ENCODE data around the gene TAS2R60.
"Not testable (repeated sequence)": the region's sequence is repeated elsewhere in the genome, so short reads cannot be mapped to it uniquely, and the experiment has no call there.

TAS2R60 gene

GRCh38 chr7:143411976-143412708 lies 31.1 kb upstream of the TAS2R60 start:
- DNase-seq (ENCODE audit: low read depth): no peak

- DNase-seq (ENCODE audit: low read depth): no peak
Observed at GRCh38 chr7:143413123-143413522, 30.1 kb upstream of the TAS2R60 start.

- not testable (repeated sequence) for DNase-seq (ENCODE audit: low read depth)
Observed at GRCh38 chr7:143415209-143415608, 28.0 kb upstream of the TAS2R60 start.

- no peak for DNase-seq (ENCODE audit: low read depth)
Observed at GRCh38 chr7:143415742-143416397, 27.4 kb upstream of the TAS2R60 start.

GRCh38 chr7:143416565-143417149 lies 26.6 kb upstream of the TAS2R60 start:
- no peak for DNase-seq (ENCODE audit: low read depth)

- DNase-seq (ENCODE audit: low read depth): no peak
Observed at GRCh38 chr7:143417734-143418383, 25.4 kb upstream of the TAS2R60 start.

GRCh38 chr7:143418681-143419458 lies 24.4 kb upstream of the TAS2R60 start:
- DNase-seq (ENCODE audit: low read depth): no peak

GRCh38 chr7:143419880-143420279 lies 23.4 kb upstream of the TAS2R60 start:
- DNase-seq (ENCODE audit: low read depth): no peak

GRCh38 chr7:143420624-143421023 lies 22.6 kb upstream of the TAS2R60 start:
- not testable (repeated sequence) for DNase-seq (ENCODE audit: low read depth)

- no peak for DNase-seq (ENCODE audit: low read depth)
Observed at GRCh38 chr7:143422033-143422432, 21.2 kb upstream of the TAS2R60 start.

- DNase-seq (ENCODE audit: low read depth): not testable (repeated sequence)
Observed at GRCh38 chr7:143424476-143424875, 18.8 kb upstream of the TAS2R60 start.

GRCh38 chr7:143426479-143427142 lies 16.6 kb upstream of the TAS2R60 start:
- no peak for DNase-seq (ENCODE audit: low read depth)

- no peak for DNase-seq (ENCODE audit: low read depth)
Observed at GRCh38 chr7:143429770-143430698, 13.2 kb upstream of the TAS2R60 start.

- DNase-seq (ENCODE audit: low read depth): no peak
Observed at GRCh38 chr7:143431109-143431508, 12.1 kb upstream of the TAS2R60 start.

GRCh38 chr7:143433759-143434158 lies 9.5 kb upstream of the TAS2R60 start:
- DNase-seq (ENCODE audit: low read depth): no peak

- DNase-seq (ENCODE audit: low read depth): no peak
Observed at GRCh38 chr7:143434660-143435059, 8.6 kb upstream of the TAS2R60 start.

GRCh38 chr7:143435266-143435665 lies 8.0 kb upstream of the TAS2R60 start:
- DNase-seq (ENCODE audit: low read depth): no peak

- DNase-seq (ENCODE audit: low read depth): no peak
Observed at GRCh38 chr7:143436325-143436946, 6.8 kb upstream of the TAS2R60 start.

- no peak for DNase-seq (ENCODE audit: low read depth)
Observed at GRCh38 chr7:143437578-143437977, 5.7 kb upstream of the TAS2R60 start.

- no peak for DNase-seq (ENCODE audit: low read depth)
Observed at GRCh38 chr7:143439866-143440265, 3.4 kb upstream of the TAS2R60 start.

Measured in CMK (cell line).